Skin epidermis (tissue), 12 donors: Measurements from ENCODE around the gene C6orf15.

Experiments used
- H3K27ac ChIP-seq, 21 experiments: fragments of 200-600 bp; sonication (generic) in 11 of 21; one replicate each; pipeline ENCODE4 v1.5.0; 2020; ENCODE audit warnings: mild to moderate bottlenecking in 3 of 21, inconsistent platforms in 2 of 21, moderate library complexity in 2 of 21
- H3K4me3 ChIP-seq, 7 experiments: fragments of 200-600 bp; sonication (generic) in 2 of 7; one replicate each; pipeline ENCODE4 v1.5.0; 2020; ENCODE audit warnings: inconsistent platforms in 2 of 7, mild to moderate bottlenecking in 2 of 7, moderate library complexity in 1 of 7

Gene C6orf15

DNA sequence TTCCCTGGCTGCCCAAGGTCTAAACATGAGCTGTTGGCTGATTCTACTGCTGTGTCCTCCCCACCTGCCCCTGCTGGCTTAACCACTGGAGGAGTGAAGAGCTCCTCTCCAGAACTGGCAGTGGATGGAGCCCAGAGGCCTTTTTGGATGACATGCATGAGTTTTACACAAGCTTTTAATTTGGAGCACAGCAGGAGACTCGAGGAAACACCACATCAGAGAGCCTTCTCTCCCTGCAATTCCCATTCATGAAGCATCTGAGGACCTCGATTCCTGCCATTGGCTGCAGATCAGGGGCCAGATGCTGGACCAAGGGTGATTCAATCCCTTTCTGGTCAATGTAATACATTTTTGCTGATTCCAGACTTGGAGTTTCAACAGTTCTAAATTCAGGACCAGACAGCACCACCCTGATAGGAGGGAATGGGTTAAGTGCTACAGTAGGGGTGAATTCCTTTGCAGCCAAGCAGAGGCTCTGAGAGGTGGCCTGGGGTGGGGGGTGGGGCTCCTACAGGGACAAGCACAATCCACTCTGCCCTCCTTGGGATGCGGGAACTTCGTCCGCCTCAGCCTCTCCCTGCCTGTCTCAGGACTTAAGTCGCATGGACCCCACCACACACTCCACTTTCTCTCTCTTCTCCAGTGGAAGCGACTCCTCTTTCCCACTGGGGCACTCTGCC is 1.6 kb upstream of the C6orf15 start:
- Histone ChIP-seq H3K27ac (peak overlapping the region in 19 of 21 experiments; percentile 63 to 91 (median 81)), H3K4me3 (no peak overlapping the region)

GRCh38 chr6:31111712-31112111 is 663 bp downstream of the C6orf15 start:
- H3K4me3 ChIP-seq, result no peak overlapping the region
- no peak overlapping the region for H3K27ac ChIP-seq

- no peak overlapping the region for H3K27ac ChIP-seq
- H3K4me3 ChIP-seq, result no peak overlapping the region
Observed at GRCh38 chr6:31110825-31111582, 1.4 kb downstream of the C6orf15 start.

DNA sequence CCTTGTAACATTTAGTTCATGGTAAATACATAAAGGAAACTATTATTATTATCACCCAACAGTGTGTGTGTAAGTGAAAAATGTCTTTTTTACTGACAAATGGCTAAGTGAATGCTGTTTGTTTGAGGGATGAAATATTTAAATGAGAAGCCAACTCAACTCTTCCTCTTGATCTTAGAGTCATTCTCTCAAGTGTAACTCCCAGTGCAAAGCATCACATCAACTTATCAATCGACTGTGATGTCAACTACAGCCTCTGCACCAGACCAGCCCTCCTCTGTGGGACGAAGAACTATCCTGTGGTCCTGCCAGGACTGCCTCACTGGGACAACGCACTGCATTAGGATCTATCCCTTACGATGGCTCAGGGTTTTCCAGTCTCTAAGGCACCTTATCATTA is 5.3 kb downstream of the C6orf15 start:
- Histone ChIP-seq H3K27ac (no peak overlapping the region), H3K4me3 (no peak overlapping the region)

- Histone ChIP-seq H3K27ac (no peak overlapping the region), H3K4me3 (no peak overlapping the region)
Observed at GRCh38 chr6:31103136-31103535, 9.2 kb downstream of the C6orf15 start.

DNA sequence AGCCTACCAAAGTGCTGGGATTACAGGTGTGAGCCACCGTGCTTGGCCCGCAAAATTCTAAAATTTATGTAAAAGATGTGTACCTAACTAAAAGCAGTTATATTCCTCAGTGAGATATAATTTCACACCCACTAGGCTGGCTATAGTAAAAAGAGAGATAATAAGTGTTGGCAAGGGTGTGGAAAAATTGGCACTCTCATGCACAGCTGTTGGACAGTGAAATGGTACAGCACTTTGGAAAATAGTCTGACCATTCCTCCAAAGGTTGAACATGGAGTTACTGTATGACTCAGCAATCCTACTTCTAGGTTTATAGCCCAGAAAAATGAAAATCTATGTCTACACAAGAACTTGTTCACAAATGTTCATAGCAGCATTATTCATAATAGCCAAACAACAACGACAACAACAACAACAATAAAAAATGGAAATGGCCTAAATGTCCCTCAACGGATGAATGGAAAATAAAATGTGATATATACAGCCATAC is 13.9 kb downstream of the C6orf15 start:
- Histone ChIP-seq H3K4me3 (no peak overlapping the region), H3K27ac (no peak overlapping the region)

GRCh38 chr6:31096656-31097055 is 15.7 kb downstream of the C6orf15 start:
- H3K4me3 ChIP-seq, result no peak overlapping the region

GRCh38 chr6:31096215-31096614 is 16.2 kb downstream of the C6orf15 start:
- Histone ChIP-seq H3K4me3 (no peak overlapping the region), H3K27ac (no peak overlapping the region)

More at GRCh38 chr6:31096656-31097055, 15.7 kb downstream of the C6orf15 start:
- H3K27ac ChIP-seq, result no peak overlapping the region

GRCh38 chr6:31094389-31094881 is 17.9 kb downstream of the C6orf15 start:
- Histone ChIP-seq H3K4me3 (no peak overlapping the region), H3K27ac (peak overlapping the region in 17 of 21 experiments; percentile 2 to 92 (median 55))

DNA sequence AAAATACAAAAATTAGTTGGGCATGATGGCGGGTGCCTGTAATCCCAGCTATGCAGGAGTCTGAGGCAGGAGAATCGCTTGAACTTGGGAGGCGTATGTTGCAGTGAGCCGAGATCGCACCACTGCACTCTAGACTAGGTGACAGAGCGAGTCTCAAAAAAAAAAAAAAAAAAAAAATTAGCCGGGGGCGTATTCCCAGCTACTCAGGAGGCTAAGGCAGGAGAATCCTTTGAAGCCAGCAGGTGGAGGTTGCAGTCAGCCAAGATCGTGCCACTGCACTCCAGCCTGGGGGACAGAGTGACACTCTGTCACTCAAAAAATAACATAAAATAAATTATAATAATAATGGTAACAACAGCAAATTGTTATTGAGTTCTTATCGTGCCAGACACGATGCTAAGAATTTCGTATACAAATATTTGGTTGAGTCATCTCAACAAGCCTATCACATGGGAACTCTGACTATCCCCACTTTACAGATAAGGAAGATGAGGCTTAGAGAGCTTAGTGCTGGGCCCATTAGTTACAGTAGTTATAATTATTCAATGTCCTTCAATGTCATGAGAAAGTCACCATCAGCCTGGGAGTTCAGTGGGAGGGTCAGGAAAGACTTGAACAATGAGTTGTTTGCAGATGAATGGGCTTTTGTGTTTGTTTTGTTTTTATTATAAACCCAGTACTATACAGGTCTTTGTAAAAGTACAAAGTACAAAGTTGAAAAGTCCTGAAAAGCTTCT is 19.4 kb downstream of the C6orf15 start:
- Histone ChIP-seq H3K4me3 (no peak overlapping the region), H3K27ac (peak overlapping the region in 1 of 21 experiments; percentile 87)

DNA sequence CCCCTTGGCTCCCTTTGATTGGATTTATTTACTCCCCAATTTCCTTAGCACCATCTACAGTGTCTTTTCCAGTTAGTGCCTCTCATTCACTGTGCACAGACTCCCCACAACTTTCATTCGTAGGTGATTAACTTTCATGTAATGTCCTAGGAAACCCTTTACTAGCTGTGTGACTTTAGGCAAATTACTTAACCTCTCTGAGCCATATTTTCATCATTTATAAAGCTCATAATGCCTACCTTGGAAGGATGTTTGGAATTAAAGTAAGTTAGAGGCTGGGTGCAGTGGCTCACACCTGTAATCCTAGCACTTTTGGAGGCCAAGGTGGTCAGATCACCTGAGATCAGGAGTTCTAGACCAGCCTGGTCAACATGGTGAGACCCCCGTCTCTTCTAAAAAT is 20.1 kb downstream of the C6orf15 start:
- no peak overlapping the region for H3K4me3 ChIP-seq
- no peak overlapping the region for H3K27ac ChIP-seq

DNA sequence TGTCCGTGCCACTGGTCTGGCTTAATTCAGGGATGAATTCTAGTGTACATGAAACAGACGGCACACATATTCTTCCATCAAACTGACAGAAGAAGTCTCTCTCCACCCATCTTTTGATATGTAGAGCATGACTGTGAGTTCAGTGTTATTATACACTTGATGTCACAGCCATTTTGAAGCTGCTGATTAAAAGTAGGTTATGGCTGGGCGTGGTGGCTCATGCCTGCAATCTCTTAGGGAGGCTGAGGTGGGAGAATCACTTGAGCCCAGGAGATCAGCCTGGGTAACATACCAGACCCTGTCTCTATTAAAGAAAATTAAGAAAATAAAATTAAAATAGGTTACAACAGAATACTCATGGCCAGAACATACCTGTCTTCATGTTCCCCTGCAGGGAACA is 20.7 kb downstream of the C6orf15 start:
- Histone ChIP-seq H3K4me3 (no peak overlapping the region), H3K27ac (no peak overlapping the region)

DNA sequence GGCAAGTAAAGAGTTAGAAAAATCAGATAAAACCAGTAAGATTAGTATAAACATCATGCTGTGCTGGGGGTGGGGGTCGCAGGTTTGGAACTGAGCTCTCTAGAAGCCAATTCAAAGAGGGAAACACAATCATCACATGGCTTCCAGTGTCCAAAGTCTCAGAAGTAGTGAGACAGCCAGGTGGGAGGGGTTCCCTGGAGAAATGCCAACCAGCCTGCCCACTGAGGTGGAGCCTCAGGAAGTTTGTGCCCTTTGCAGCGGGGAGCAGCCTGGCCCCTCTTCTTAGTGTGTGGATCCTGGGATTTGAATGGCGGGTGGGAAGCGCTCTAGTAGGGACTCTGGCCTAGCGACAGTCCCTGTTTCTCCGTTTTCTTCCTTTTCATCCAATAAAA is 21.4 kb downstream of the C6orf15 start:
- Histone ChIP-seq H3K4me3 (no peak overlapping the region), H3K27ac (no peak overlapping the region)

GRCh38 chr6:31090275-31090972 is 22.0 kb downstream of the C6orf15 start:
- Histone ChIP-seq H3K4me3 (no peak overlapping the region), H3K27ac (no peak overlapping the region)

GRCh38 chr6:31087494-31088089 is 24.8 kb downstream of the C6orf15 start:
- Histone ChIP-seq H3K27ac (peak overlapping the region in 1 of 21 experiments; percentile 12), H3K4me3 (no peak overlapping the region)

DNA sequence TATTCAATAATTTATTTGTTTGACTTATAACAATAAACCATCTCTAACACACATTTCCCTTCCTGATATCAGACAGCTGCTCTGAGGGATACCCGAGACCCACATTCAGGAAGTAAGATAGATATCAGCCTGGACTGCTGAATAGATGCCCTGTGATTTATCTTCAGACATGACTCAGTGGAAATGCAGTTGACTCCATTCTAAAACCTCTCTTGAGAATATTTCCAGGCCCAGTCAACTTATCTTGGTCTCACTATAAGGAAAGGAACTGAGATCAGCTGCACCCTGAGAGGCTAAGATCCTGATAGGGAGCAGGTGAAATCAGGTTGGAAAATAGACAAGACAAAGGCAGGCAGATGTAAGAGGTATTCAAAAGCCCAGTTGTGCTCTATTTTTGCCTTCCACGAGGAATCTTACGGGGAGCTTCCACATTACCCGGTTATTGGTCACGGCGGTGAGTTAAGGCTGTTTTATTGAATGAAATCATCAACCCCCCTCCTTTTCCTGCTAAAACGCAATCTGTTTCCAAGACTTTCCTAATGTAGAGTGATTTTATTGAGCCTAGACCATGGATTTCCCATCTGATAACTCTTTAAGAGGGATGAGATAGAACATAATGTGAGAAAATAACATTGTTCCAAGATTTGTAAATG is 25.5 kb downstream of the C6orf15 start:
- Histone ChIP-seq H3K4me3 (no peak overlapping the region), H3K27ac (peak overlapping the region in 1 of 21 experiments; percentile 12)

DNA sequence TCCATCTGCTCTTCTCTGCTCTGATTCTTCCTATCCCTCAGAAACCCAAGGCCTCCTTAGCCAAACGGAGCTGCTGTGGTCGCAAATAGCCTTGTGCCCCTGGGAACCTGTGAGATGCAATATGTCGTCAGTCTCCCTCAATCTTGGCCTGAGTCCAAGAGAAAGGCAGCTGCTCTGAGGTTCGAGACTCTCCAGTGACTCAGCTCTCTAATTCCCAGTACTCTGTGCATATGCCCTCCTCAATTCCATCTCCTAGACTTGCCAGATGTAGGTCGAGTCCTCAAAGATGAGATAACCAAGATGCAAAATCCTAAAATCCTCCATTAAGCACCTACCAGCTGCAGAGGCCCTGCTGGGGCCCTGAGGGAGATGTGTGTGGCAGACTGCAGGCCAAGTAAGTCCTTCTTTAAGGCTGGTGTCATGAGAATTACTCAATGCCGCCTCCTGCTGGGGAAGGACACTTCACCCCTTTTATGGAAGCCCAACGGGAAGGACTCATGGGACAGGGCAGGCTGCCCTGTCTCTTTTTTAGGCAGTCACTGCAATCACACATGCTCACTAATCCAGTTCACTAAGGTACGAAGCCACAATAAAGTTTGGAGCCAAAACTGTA is 28.5 kb downstream of the C6orf15 start:
- Histone ChIP-seq H3K4me3 (no peak overlapping the region), H3K27ac (no peak overlapping the region)

DNA sequence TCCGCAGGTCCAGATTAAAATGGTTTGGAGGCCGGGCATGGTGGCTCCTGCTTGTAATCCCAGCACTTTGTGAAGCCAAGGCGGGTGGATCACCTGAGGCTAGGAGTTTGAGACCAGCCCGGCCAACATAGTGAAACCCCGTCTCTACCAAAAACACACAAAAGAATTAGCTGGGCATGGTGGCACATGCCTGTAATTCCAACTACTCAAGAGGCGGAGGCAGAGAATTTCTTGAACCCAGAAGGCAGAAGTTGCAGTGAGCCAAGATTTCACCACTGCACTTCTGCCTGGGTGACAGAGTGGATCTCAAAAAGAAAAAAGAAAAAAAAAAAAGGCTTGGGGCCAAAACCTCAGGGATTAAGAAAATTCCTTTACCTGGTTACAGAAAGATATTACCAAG is 30.5 kb downstream of the C6orf15 start:
- Histone ChIP-seq H3K4me3 (no peak overlapping the region), H3K27ac (no peak overlapping the region)
